ENCODE data around the gene IKZF3.
A peak's percentile ranks its signal among the peaks of the same experiment; 100 is the strongest.
"Not testable (repeated sequence)": the region's sequence is repeated elsewhere in the genome, so short reads cannot be mapped to it uniquely, and the experiment has no call there.

IKZF3 gene

GRCh38 chr17:39863918-39864746 lies at the start of gene IKZF3:
Gene IKZF3, minus strand, starts transcription at chr17:39864312. Its CDS starts 186 bp downstream, at chr17:39864126.
- Histone ChIP-seq H3K4me3 (peak within 1 kb of the TSS; percentile 8 to 39 (median 28)), H3K27ac (peak within 1 kb of the TSS in 13 of 21 experiments; percentile 14 to 91 (median 71))

GRCh38 chr17:39908789-39909352 lies 44.8 kb upstream of the IKZF3 start:
- Histone ChIP-seq H3K27ac (no peak overlapping the region), H3K4me3 (no peak overlapping the region)

- no peak overlapping the region for H3K4me3 ChIP-seq
- H3K27ac ChIP-seq, result no peak overlapping the region
Observed at GRCh38 chr17:39904990-39905288, 40.8 kb upstream of the IKZF3 start.

- no peak overlapping the region for H3K4me3 ChIP-seq
- no peak overlapping the region for H3K27ac ChIP-seq
Observed at GRCh38 chr17:39903158-39903884, 39.2 kb upstream of the IKZF3 start.

GRCh38 chr17:39902027-39902426 lies 37.9 kb upstream of the IKZF3 start:
- H3K4me3 ChIP-seq, H3K27ac ChIP-seq: not testable (repeated sequence)

GRCh38 chr17:39899215-39899614 lies 35.1 kb upstream of the IKZF3 start:
- Histone ChIP-seq H3K4me3 (no peak overlapping the region), H3K27ac (no peak overlapping the region)

- H3K4me3 ChIP-seq, result no peak overlapping the region
Observed at GRCh38 chr17:39898088-39898487, 34.0 kb upstream of the IKZF3 start.

GRCh38 chr17:39894681-39895376 lies 30.7 kb upstream of the IKZF3 start:
- no peak overlapping the region for H3K27ac ChIP-seq
- H3K4me3 ChIP-seq, result no peak overlapping the region

More at GRCh38 chr17:39898088-39898487, 34.0 kb upstream of the IKZF3 start:
- H3K27ac ChIP-seq, result no peak overlapping the region

GRCh38 chr17:39889200-39889599 lies 25.1 kb upstream of the IKZF3 start:
- H3K4me3 ChIP-seq, result no peak overlapping the region
- no peak overlapping the region for H3K27ac ChIP-seq

GRCh38 chr17:39887078-39887477 lies 23.0 kb upstream of the IKZF3 start:
- Histone ChIP-seq H3K4me3 (no peak overlapping the region), H3K27ac (no peak overlapping the region)

- H3K27ac ChIP-seq, H3K4me3 ChIP-seq: not testable (repeated sequence)
Observed at GRCh38 chr17:39886102-39886501, 22.0 kb upstream of the IKZF3 start.

- no peak overlapping the region for H3K4me3 ChIP-seq
- H3K27ac ChIP-seq, result no peak overlapping the region
Observed at GRCh38 chr17:39872751-39873150, 8.6 kb upstream of the IKZF3 start.

GRCh38 chr17:39871801-39872200 lies 7.7 kb upstream of the IKZF3 start:
- no peak overlapping the region for H3K27ac ChIP-seq

GRCh38 chr17:39870776-39871175 lies 6.7 kb upstream of the IKZF3 start:
- H3K4me3 ChIP-seq, result no peak overlapping the region
- no peak overlapping the region for H3K27ac ChIP-seq

More at GRCh38 chr17:39871801-39872200, 7.7 kb upstream of the IKZF3 start:
- H3K4me3 ChIP-seq, result no peak overlapping the region

- Histone ChIP-seq H3K27ac (peak overlapping the region in 1 of 21 experiments; percentile 50), H3K4me3 (no peak overlapping the region)
Observed at GRCh38 chr17:39868554-39868942, 4.4 kb upstream of the IKZF3 start.

- H3K27ac ChIP-seq, result peak within 1 kb of the TSS in 7 of 21 experiments; percentile 18 to 81 (median 57)
- peak within 1 kb of the TSS in 2 of 7 experiments; percentile 2 to 24 for H3K4me3 ChIP-seq
Observed at GRCh38 chr17:39867880-39868553, 3.9 kb upstream of the IKZF3 start, which contains the start of gene ZPBP2. Gene ZPBP2, plus strand, starts transcription at chr17:39868202. Its CDS starts 153 bp downstream, at chr17:39868355.

GRCh38 chr17:39867084-39867879 lies 3.2 kb upstream of the IKZF3 start:
- Histone ChIP-seq H3K27ac (peak overlapping the region in 7 of 21 experiments; percentile 18 to 81 (median 57)), H3K4me3 (peak overlapping the region in 2 of 7 experiments; percentile 2 to 24)

GRCh38 chr17:39866013-39866730 lies 2.1 kb upstream of the IKZF3 start:
- Histone ChIP-seq H3K4me3 (no peak overlapping the region), H3K27ac (peak overlapping the region in 3 of 21 experiments; percentile 37 to 85 (median 38))

Measured in skin epidermis (tissue), 12 donors.